ENCODE data around the gene CCDC142. TPM values are rescaled to one million over a fixed set of nuclear protein-coding genes. Genes with fewer than 3 reads are reported as not detected.
"Not testable (repeated sequence)": the region's sequence is repeated elsewhere in the genome, so short reads cannot be mapped to it uniquely, and the experiment has no call there.

Gene CCDC142
- total RNA-seq, 1 experiment from 2014 or later, result 13.2 TPM

- DNase-seq (ENCODE audit: low read depth), result no peak
Observed at GRCh38 chr2:74500578-74500946, 17.8 kb upstream of the CCDC142 start.

DNA sequence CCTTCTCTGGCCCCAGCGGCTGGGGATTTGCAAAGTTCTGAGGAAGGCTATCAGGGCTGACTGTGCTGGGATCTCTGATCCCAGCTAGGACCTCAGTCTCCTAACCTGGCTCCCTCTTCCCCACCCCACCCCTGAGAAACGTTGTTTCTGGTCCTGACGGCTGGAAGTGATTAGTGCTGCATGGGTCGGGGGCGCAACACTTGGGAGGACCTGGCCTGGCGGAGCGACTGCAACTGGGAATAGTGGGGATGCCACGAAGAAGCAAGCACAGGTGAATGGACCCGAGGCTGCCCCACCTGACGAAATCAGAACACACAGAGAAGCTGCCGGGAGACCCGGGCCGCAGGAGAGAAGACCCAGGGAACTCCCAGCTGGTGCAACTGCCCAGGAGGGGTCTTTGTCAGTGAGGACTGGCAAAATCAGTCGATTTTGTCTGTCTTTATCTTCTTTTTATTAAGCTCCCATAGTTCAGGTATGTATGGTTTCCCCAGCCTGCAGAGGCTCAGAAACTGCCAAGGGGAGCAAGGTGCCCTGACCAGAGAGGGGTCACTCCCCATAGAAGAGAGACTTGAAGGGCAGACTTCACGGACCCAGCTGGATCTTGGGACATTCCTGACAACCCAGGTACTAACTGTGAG lies 17.3 kb upstream of the CCDC142 start:
- DNase-seq (ENCODE audit: low read depth), result no peak

GRCh38 chr2:74499267-74499939 lies 16.6 kb upstream of the CCDC142 start, which contains the start of gene LBX2:
TSS of gene LBX2 (minus strand) at chr2:74499603. CDS start at chr2:74499537, 66 bp downstream.
- DNase-seq (ENCODE audit: low read depth), result no peak

GRCh38 chr2:74498500-74499266 lies 15.9 kb upstream of the CCDC142 start:
- DNase-seq (ENCODE audit: low read depth), result peak; percentile 24

GRCh38 chr2:74497777-74498499 lies 15.1 kb upstream of the CCDC142 start:
- no peak for DNase-seq (ENCODE audit: low read depth)

- no peak for DNase-seq (ENCODE audit: low read depth)
Observed at GRCh38 chr2:74496997-74497776, 14.4 kb upstream of the CCDC142 start.

DNA sequence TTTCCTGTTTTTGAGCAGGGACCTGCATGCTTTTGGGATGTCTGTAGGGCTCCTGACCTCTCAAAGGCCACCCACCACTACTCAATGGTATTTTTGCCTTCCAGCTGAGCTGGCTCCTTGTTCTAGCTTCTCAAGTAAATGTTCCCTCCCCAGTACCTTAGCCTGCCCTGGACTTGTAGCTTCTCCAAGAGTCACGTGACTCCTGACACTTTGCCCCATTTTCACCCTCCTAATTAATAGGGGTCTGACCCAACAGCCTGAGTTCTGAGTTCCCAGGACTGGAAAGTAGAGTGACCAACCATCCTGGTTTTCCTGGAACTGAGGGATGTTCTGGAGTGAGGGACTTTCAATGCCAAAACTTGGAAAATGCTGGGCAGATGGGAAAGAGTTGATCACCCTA lies 12.6 kb upstream of the CCDC142 start:
- DNase-seq (ENCODE audit: low read depth), result no peak

DNA sequence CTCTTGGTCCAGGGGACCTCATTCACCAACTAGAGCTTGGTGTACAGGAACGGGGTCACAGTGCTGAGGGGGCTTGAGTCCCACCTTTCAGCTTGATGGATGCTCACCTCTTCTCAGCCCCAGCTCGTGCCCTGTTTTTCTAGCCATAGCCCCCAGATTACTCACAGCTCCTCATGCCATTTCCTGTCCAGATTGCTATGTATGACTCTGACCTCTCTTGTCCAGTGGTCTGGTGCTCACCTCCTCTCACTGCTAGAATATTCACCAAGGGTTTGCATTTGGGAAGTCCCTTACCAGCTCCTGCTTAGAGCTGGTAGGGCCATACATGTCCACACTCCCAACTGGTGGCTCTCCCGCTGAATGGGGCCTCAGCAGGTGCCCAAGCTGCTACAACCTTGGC lies 10.7 kb upstream of the CCDC142 start:
- no peak for DNase-seq (ENCODE audit: low read depth)

- DNase-seq (ENCODE audit: low read depth), result no peak
Observed at GRCh38 chr2:74491648-74492544, 9.1 kb upstream of the CCDC142 start.

DNA sequence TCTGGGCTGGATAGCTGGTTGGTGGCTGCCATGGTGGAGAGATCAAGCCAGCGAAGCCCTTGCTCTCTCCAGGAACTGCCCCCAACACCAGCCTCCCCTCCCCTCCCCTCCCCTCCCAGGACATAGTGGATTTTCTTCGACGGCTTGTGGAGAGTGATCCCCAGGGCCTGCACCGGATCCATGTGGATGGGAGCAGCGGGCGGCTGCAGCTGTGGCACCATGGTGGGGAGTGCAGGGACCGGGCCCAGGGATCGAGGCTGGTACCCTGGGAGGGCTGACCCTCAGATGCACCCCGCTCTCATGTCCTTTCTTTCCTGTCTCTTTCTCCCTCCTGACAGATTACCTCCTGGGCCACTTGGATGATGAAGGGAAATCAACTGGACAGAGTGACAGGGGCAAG lies 7.1 kb upstream of the CCDC142 start:
- DNase-seq (ENCODE audit: low read depth), result no peak

- no peak for DNase-seq (ENCODE audit: low read depth)
Observed at GRCh38 chr2:74488643-74489481, 6.1 kb upstream of the CCDC142 start.

- no peak for DNase-seq (ENCODE audit: low read depth)
Observed at GRCh38 chr2:74486141-74486540, 3.3 kb upstream of the CCDC142 start.

DNA sequence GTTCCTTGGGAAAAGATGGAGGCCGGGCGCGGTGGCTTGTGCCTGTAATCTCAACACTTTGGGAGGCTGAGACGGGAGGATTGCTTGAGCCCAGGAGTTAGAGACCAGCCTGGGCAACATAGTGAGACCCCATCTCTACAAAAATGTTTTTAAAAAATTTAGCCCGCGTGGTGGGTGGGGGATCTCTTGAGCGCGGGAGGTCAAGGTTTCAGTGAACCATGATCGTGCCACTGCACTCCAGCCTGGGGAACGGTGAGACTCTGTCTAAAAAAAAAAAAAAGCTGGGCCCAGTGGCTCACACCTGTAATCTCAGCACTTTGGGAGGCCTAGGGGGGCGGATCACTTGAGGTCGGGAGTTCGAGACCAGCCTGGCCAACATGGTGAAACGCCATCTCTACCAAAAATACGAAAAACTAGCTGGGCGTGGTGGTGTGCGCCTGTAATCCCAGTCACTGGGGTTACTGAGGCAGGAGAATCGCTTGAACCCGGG lies 922 bp upstream of the CCDC142 start:
- DNase-seq (ENCODE audit: low read depth), result not testable (repeated sequence)

DNA sequence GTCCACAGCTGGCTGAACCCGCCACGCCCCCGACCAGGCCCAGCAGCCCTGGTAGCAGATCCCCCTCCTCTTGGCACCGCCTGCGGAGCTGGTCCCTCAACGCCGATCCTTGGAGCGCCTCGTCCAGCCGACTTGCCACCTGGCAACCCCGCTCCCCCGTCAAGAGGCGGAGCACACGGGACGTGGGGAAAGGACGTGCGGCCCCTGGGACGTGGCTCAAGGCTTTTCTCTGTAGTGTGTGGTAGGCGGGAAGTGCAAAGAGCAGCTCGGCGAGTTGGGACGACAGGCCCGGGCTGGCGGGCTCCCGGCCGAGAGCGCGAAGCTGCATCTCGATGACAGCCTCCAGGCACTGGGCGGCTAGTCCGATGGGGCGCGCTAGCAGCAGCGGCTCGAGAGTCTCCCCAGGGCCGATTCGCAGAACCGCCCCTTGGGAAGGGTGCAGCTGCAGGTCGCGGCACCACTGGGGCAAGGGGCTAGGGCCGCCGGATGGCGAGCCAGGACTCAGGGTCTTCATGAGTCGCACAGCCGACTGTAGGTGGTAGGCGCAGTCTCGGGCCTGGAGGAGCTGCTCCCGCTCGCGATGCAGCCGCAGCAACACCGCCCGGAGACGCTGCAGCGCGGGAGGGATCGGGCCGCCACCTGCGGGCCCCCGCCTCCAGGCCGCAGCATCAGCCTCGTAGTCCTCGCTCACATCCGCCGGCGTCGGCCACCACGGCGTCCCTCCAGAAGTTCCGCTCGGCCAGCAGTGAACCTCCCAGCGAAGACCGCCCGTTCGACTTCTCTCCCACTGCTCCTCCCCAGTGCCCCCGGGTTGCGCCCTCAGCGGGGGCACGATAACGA lies 617 bp downstream of the CCDC142 start:
- no peak for DNase-seq (ENCODE audit: low read depth)

DNA sequence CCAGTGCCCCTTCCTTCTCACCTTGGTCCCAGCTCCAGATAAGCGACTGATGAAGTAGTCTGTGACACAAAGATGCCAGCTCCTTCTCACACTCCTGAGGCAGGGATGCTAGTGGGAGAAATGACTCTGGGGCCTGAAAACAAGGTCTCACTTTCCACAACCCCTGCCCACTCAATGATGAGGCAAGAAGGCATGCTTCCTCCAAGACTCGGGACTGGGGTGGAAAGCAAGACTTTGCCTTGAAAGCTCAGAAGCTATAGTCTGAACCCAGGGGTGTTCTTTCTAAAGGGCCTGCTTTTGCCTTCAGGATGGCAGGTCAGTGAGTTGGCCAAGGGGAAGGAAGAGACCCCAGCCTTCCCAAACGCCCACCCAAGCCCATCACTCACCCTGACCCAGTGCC lies 1.4 kb downstream of the CCDC142 start:
- DNase-seq (ENCODE audit: low read depth), result no peak

- DNase-seq (ENCODE audit: low read depth), result no peak
Observed at GRCh38 chr2:74474899-74475298, 7.9 kb downstream of the CCDC142 start.

- no peak for DNase-seq (ENCODE audit: low read depth)
Observed at GRCh38 chr2:74474481-74474880, 8.3 kb downstream of the CCDC142 start.

GRCh38 chr2:74472945-74473258 lies 9.9 kb downstream of the CCDC142 start:
- no peak for DNase-seq (ENCODE audit: low read depth)
